AG04449 (cell line): ENCODE measurements around the gene NDUFS1.

Experiments used
- CTCF ChIA-PET: fragments of 350-600 bp; formaldehyde crosslinking; extraction: SDS; loops from one replicate; lab custom pipeline; 2021; ENCODE audit warnings: antibody characterized with exemption; lab: Yijun Ruan, JAX
- POLR2A ChIA-PET: fragments of 400-600, 350-600 bp; formaldehyde crosslinking; extraction: SDS; loops from one replicate; lab custom pipeline; 2020; ENCODE audit warnings: antibody characterized with exemption, inconsistent platforms; lab: Yijun Ruan, JAX
- DNase-seq: peaks from one replicate; pipeline ENCODE4 v3.0.0-alpha.2; 2010; ENCODE audit warnings: low read depth, low spot score
- H3K4me3 ChIP-seq: 2 replicates; pipeline ENCODE4 v1.5.1; 2011; ENCODE audit warnings: low read depth, mild to moderate bottlenecking, control low read depth, low read length
- TF ChIP-seq, protein P1 (sequence below): IDR thresholded peaks from one replicate; pipeline ENCODE4 v1.5.1; 2011; ENCODE audit warnings: mild to moderate bottlenecking, moderate library complexity, low read length, control low read depth, inconsistent platforms; ENCODE audit not compliant: insufficient read depth; ENCODE audit errors: missing control alignments

NDUFS1 gene

DNA sequence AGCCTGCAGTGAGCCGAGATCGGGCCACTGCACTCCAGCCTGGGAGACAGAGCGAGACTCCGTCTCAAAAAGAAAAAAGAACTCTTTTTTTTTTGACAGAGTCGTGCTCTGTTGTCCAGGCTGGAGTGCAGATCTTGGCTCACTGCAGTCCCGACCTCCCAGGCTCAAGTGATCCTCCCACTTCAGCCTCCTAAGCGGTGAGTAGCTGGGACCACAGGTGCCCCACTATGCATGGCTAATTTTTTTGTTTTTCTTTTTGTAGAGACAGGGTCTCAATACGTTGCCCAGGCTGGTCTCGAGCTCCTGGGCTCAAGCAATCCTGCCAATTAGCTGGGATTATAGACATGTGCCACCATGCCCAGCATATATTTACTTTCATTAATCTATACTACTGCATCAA, 60.8 kb downstream of the NDUFS1 start:
- TF ChIP-seq, protein P1, sequence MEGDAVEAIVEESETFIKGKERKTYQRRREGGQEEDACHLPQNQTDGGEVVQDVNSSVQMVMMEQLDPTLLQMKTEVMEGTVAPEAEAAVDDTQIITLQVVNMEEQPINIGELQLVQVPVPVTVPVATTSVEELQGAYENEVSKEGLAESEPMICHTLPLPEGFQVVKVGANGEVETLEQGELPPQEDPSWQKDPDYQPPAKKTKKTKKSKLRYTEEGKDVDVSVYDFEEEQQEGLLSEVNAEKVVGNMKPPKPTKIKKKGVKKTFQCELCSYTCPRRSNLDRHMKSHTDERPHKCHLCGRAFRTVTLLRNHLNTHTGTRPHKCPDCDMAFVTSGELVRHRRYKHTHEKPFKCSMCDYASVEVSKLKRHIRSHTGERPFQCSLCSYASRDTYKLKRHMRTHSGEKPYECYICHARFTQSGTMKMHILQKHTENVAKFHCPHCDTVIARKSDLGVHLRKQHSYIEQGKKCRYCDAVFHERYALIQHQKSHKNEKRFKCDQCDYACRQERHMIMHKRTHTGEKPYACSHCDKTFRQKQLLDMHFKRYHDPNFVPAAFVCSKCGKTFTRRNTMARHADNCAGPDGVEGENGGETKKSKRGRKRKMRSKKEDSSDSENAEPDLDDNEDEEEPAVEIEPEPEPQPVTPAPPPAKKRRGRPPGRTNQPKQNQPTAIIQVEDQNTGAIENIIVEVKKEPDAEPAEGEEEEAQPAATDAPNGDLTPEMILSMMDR = no peak
- CTCF ChIA-PET = interaction anchor here (1.0 to 1.4 kb wide), 2 partner anchors 11 to 12 kb away, joined by 3 read pairs; partner anchors contain the start of gene INO80D
- no peak overlapping the region for H3K4me3 ChIP-seq
- POLR2A ChIA-PET = no interaction called here
- DNase-seq = no peak

DNA sequence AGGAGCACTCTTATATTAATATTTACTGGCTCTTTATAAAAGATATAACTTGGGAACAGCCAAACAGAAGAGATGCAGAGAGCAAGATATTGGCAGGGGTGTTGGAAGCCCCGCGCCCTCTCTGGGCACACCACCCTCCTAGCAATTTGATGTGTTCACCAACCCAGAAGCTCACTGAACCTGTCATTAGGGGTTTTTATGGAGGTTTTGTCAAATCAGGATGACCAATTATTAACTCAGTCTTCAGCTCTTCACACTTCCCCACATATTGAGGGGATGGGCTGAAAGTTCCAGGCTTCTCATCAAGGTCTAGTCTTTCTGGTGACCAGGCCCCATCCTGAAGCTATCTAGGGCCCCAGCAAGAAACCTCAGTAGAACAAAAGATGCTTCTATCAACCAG, 62.4 kb downstream of the NDUFS1 start:
- H3K4me3 ChIP-seq = no peak overlapping the region
- no peak for DNase-seq
- POLR2A ChIA-PET = interaction anchor here (1.4 kb wide), 1 partner anchor 11 kb away, joined by 4 read pairs; the partner anchor contains the start of gene INO80D
- CTCF ChIA-PET = interaction anchor here (1.3 to 1.7 kb wide), 2 partner anchors 10 to 95 kb away, joined by 3 to 6 read pairs; partner anchors contain the start of gene INO80D
- TF ChIP-seq, protein P1 = no peak

DNA sequence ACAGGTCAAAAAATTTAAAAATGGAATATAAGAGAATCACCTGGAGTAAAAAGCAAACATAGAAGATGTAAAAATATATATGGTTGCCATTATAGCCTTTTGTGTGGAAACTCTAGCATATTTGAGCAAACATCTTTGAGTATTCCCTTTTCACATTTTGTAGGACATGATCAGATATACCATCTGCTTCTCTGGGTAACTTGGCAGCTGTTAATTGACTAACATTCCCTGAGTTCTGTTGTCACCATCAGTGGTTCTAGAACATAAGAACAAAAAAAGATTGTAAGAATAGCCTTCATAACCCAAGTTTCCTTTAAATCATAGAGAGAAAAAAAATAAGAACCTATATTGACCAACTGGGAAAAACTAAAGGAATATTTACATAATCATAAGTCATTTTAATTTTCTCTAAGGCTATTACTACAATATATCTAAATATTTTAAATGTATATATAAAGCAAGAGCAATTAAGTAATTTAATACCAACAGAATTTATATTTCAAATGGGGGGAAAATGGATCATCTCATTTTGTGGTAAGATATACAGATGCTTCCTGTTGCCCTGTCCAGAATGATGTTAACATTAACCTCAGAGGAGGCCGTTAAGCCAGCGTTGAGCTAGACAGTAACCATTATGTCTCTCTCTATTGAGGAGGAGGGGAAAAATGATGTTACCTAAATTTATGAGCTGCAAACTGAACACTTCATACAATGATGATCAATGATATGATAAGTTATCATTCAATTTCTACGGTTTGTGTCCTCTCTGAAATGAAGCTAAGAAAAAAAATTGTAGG, 63.5 kb downstream of the NDUFS1 start:
- CTCF ChIA-PET = interaction anchor here (1.7 kb wide), 1 partner anchor 9 kb away, joined by 6 read pairs; the partner anchor contains the start of gene INO80D
- no peak for DNase-seq
- POLR2A ChIA-PET = interaction anchor here (1.4 kb wide), 1 partner anchor 10 kb away, joined by 4 read pairs; the partner anchor contains the start of gene INO80D
- TF ChIP-seq, protein P1 = no peak
- H3K4me3 ChIP-seq = no peak overlapping the region

DNA sequence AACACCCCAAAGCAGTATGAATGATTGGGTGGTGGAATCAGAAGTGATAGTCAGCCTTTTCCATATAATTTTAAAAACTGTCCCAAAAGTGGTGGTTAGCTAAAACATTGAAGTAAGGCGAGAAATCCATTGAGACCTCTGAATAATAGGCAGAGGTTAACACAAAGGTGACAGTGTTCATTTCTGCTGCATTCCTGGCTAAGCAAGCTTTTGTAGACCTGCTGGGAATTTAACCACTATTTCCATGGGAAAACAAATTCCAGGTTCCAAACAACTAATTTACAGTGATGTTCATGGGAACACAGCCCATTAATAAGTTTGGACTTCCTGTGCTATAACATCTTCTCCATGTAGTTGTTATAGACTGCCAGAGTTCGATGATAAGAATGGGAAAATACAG, 66.9 kb downstream of the NDUFS1 start:
- DNase-seq = no peak
- CTCF ChIA-PET = no interaction called here
- TF ChIP-seq, protein P1 = no peak
- H3K4me3 ChIP-seq = no peak overlapping the region
- POLR2A ChIA-PET = interaction anchor here (0.6 kb wide), 1 partner anchor 9 kb away, joined by 3 read pairs; no protein-coding TSS in a partner anchor

DNA sequence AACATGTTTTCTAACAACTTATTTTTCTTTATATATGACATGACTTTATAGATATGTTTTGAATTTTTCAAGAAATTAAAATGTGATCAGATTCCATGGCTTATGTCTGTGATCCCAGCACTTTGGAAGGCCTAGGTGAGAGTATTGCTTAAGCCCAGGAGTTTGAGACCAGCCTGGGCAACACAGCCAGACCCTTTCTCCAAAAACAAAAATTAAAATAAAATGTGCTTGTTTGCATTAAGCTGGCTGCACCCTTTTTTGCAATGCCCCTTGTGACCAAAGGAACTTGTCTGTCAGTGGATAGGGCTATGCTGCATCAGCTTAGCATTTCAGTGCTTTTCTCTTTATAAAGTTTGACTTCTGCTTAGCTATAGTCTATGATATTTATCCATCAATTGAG, 71.0 kb downstream of the NDUFS1 start:
- H3K4me3 ChIP-seq = no peak overlapping the region
- CTCF ChIA-PET = no interaction called here
- POLR2A ChIA-PET = no interaction called here

More for the DNA sequence above, 71.0 kb downstream of the NDUFS1 start:
- TF ChIP-seq, protein P1 = no peak
- DNase-seq = no peak
